Measurements from ENCODE around the gene CPM. TPM values are rescaled to one million over a fixed set of nuclear protein-coding genes. Genes with fewer than 3 reads are reported as not detected.
"Not testable (repeated sequence)": the region's sequence is repeated elsewhere in the genome, so short reads cannot be mapped to it uniquely, and the experiment has no call there.

The CPM gene
- total RNA-seq, 4 donors from 2014 or later, result 11.7 to 45.4 (median 33.9) TPM

DNA sequence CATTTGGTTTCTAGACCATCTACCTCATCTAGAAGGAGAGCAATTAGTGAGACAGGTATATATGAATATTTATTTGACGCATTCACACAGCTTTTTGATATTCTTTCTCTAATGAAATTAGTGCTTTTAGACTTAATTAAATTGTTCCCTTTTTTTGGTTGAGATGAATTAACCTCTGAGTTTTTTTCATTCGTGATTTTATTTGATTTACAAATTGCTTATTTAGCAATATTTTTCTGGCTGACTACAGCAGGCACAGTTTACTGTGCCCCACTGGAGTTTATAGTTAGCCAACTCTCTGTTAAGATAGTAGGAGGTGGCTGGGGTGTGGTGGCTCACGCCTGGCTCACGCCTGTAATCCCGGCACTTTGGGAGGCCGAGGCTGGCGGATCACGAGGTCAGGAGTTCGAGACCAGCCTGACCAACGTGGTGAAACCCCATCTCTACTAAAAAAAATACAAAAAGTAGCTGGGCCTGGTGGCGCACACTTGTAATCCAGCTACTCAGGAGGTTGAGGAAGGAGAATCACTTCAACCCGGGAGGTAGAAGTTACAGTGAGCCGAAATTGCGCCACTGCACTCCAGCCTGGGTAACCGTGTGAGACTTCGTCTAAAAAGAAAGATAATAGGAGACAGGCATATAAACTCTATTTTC lies 108.2 kb downstream of the CPM start:
- Histone ChIP-seq H3K36me3 (peaks cover 0 to 99% (median 0%) of the 10 kb centered on the region in 3 donors), H3K27me3 (no peaks in the 10 kb centered on the region), H3K9me3 (no peaks in the 10 kb centered on the region), H3K4me1 (no peaks in the 10 kb centered on the region), H3K27ac (no peak overlapping the region), H3K4me3 (no peak overlapping the region)
- TF ChIP-seq POLR2A (IDR thresholded peaks at IDR 0.05), result no peak
- TF ChIP-seq, protein P1, sequence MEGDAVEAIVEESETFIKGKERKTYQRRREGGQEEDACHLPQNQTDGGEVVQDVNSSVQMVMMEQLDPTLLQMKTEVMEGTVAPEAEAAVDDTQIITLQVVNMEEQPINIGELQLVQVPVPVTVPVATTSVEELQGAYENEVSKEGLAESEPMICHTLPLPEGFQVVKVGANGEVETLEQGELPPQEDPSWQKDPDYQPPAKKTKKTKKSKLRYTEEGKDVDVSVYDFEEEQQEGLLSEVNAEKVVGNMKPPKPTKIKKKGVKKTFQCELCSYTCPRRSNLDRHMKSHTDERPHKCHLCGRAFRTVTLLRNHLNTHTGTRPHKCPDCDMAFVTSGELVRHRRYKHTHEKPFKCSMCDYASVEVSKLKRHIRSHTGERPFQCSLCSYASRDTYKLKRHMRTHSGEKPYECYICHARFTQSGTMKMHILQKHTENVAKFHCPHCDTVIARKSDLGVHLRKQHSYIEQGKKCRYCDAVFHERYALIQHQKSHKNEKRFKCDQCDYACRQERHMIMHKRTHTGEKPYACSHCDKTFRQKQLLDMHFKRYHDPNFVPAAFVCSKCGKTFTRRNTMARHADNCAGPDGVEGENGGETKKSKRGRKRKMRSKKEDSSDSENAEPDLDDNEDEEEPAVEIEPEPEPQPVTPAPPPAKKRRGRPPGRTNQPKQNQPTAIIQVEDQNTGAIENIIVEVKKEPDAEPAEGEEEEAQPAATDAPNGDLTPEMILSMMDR (IDR thresholded peaks at IDR 0.05), result no peak
- DNase-seq, result no peak

DNA sequence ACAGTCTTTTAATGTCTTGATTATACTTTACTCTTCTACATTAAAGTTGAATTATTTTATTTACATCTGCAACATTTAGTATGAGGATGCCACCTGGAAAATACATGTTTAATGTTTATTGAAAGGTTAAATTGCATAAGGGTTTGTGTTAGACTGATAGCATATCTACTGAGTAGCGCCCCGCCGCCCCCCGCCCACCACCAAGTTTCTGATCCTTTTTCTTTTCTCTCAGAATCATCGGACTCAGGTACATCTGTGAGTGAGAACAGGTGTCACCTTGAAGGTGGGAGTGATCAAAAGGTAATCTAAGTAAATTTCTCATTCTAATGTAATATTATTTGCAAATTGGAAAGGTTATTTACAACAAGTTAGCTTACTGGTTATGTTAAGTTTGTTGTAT lies 108.8 kb downstream of the CPM start:
- Histone ChIP-seq H3K27me3 (no peaks in the 10 kb centered on the region), H3K4me1 (no peaks in the 10 kb centered on the region), H3K9me3 (no peaks in the 10 kb centered on the region), H3K4me3 (no peak overlapping the region), H3K27ac (no peak overlapping the region), H3K36me3 (peaks cover 0 to 94% (median 0%) of the 10 kb centered on the region in 3 donors)
- no peak for DNase-seq
- TF ChIP-seq POLR2A (IDR thresholded peaks at IDR 0.05), result no peak
- TF ChIP-seq, protein P1 (IDR thresholded peaks at IDR 0.05), result no peak

DNA sequence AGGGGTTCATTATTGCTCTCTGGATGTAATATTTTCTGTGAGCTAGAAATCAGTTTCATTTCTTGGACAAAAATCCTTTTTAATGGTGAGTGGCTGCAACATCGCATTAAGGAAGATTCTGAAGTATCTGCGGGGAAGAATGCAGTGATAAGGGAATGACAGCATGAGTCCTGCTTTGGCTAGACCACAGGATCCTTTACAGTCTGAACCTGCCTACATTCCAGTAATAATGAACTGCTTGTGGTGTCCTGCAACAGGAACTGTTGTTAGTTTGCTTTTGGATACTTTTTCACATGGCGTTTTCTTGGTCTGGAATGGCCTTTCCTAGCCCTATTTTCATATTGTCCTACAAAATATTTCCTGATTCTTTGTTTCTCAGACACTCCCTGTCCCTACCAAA lies 109.3 kb downstream of the CPM start:
- TF ChIP-seq, protein P1 (IDR thresholded peaks at IDR 0.05), result no peak
- TF ChIP-seq POLR2A (IDR thresholded peaks at IDR 0.05), result no peak
- peaks cover 0 to 89% (median 0%) of the 10 kb centered on the region in 3 donors for H3K36me3 ChIP-seq
- DNase-seq, result no peak
- H3K9me3 ChIP-seq, result no peaks in the 10 kb centered on the region
- no peaks in the 10 kb centered on the region for H3K27me3 ChIP-seq
- no peak overlapping the region for H3K4me3 ChIP-seq
- no peak overlapping the region for H3K27ac ChIP-seq
- no peaks in the 10 kb centered on the region for H3K4me1 ChIP-seq

DNA sequence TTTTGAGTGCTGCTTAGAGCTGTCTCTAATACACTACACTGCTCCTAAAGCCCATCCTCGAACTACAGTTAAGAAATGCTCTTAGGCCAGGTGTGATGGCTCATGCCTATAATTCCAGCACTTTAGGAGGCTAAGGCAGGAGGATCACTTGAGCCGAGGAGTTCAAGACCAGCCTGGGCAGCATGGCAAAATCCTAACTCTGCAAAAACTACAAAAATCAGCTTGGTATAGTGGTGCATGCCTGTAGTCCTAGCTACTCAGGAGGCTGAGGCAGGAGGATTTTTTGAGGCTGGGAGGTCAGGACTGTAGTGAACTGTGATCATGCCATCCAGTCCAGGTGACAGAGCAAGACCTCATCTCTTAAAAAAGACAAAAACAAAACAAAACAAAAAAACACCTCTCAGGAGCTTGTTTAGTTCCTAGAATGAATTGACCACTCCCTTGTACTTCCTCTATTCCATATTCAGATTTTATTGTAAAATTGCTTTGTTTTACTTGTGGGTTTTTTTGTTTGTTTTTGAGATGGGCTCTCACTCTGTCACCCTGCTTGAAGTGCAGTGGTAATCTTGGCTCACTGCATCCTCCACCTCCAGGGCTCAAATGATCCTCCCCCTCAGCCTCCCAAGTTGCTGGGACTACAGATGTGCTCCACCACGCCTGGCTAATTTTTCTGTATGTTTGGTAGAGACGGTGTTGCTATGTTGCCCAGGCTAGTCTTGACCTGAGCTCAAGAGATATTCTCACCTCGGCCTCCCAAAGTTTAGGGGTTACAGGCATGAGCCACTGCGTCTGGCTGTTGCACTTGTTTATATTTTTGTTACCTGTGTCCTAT lies 111.4 kb downstream of the CPM start:
- H3K9me3 ChIP-seq, result no peaks in the 10 kb centered on the region
- peaks cover 0 to 86% (median 0%) of the 10 kb centered on the region in 3 donors for H3K36me3 ChIP-seq
- no peak overlapping the region for H3K4me3 ChIP-seq
- no peak for DNase-seq
- H3K27me3 ChIP-seq, result no peaks in the 10 kb centered on the region
- H3K4me1 ChIP-seq, result no peaks in the 10 kb centered on the region
- no peak overlapping the region for H3K27ac ChIP-seq
- TF ChIP-seq, protein P1 (IDR thresholded peaks at IDR 0.05), result no peak
- TF ChIP-seq POLR2A (IDR thresholded peaks at IDR 0.05), result no peak

DNA sequence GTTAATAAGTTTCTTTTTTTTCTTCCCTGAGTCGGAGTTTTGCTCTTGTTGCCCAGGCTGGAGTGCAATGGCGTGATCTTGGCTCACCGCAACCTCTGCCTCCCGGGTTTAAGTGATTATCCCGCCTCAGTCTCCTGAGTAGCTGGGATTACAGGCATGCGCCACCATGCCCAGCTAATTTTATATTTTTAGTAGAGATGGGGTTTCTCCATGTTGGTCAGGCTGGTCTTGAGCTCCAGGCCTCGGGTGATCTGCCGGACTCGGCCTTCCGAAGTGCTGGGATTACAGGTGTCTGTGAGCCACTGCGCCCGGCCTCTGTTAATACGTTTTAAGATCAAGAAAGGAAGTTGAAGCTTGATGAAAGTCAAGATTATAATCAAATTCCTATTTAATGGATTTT lies 113.5 kb downstream of the CPM start:
- not testable (repeated sequence) for H3K9me3 ChIP-seq, H3K27ac ChIP-seq, DNase-seq, H3K4me3 ChIP-seq, H3K4me1 ChIP-seq, H3K27me3 ChIP-seq
- peaks cover 0 to 77% (median 0%) of the 10 kb centered on the region in 3 donors for H3K36me3 ChIP-seq

All from Peyer's patch (tissue), 4 donors.